Measurements from ENCODE around the gene BTNL2.
"Not testable (repeated sequence)": the region's sequence is repeated elsewhere in the genome, so short reads cannot be mapped to it uniquely, and the experiment has no call there.

Gene BTNL2

GRCh38 chr6:32359225-32359624 lies 47.8 kb downstream of the BTNL2 start:
- not testable (repeated sequence) for DNase-seq

- not testable (repeated sequence) for DNase-seq
Measured at GRCh38 chr6:32358548-32358947, 48.4 kb downstream of the BTNL2 start.

- no peak for DNase-seq
Measured at GRCh38 chr6:32355018-32355417, 52.0 kb downstream of the BTNL2 start.

- no peak for DNase-seq
Measured at GRCh38 chr6:32353348-32353747, 53.6 kb downstream of the BTNL2 start.

Measured in NCI-H69 (cell line).